ENCODE results near the gene OBSCN.
A peak's percentile ranks its signal among the peaks of the same experiment; 100 is the strongest.

OBSCN gene

GRCh38 chr1:228207851-228208821 lies at the start of gene OBSCN:
TSS of gene OBSCN (plus strand) at chr1:228208044. CDS start at chr1:228211784, 3,740 bp downstream.
- no peak for DNase-seq (ENCODE audit: low read depth in 2 of 2)

DNA sequence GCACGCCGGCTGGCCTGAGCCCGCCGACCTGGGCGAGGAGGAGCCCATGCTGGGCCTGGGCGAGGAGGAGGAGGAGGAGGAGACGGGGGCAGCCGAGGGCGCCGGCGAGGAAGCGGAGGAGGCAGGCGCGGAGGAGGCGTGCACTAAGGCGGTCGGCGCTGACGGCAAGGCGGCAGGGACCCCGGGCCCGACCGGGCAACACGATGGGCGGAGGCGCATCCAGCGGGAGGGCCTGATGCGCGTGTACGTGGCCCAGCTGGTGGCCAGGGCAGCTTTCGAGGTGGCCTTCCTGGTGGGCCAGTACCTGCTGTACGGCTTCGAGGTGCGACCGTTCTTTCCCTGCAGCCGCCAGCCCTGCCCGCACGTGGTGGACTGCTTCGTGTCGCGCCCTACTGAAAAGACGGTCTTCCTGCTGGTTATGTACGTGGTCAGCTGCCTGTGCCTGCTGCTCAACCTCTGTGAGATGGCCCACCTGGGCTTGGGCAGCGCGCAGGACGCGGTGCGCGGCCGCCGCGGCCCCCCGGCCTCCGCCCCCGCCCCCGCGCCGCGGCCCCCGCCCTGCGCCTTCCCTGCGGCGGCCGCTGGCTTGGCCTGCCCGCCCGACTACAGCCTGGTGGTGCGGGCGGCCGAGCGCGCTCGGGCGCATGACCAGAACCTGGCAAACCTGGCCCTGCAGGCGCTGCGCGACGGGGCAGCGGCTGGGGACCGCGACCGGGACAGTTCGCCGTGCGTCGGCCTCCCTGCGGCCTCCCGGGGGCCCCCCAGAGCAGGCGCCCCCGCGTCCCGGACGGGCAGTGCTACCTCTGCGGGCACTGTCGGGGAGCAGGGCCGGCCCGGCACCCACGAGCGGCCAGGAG lies 49.5 kb upstream of the OBSCN start:
- no peak for DNase-seq (ENCODE audit: low read depth in 2 of 2)

DNA sequence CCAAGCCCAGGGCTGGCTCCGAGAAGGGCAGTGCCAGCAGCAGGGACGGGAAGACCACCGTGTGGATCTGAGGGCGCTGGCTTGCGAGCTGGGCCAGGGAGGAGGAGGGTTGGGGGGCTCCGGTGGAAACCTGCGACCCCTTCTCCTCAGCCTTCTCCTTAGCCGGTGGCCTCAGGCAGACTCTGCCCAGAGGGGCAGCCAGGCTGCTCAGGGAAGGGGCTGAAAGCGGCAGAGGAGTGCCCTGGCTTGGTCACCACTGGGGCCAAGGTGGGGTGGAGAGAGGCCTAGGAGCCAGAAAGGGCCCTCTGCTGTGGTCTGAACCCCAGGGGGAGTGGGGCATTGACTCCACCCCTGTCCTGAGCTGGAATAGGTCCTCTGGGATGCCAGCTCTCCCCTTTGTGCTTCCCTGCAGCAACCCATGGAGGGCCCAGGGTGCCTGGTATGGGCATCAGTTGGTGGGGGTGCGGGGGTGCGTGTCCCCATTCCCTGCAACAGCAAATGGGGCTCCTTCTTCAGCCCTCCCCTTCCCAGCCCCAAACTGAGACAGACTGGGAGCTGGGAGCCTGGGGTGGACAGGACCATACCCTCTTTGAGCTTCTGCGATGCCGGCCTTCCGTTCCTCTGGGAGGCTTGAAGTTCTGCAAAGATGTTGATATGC lies 48.7 kb upstream of the OBSCN start:
- no peak for DNase-seq (ENCODE audit: low read depth in 2 of 2)

DNA sequence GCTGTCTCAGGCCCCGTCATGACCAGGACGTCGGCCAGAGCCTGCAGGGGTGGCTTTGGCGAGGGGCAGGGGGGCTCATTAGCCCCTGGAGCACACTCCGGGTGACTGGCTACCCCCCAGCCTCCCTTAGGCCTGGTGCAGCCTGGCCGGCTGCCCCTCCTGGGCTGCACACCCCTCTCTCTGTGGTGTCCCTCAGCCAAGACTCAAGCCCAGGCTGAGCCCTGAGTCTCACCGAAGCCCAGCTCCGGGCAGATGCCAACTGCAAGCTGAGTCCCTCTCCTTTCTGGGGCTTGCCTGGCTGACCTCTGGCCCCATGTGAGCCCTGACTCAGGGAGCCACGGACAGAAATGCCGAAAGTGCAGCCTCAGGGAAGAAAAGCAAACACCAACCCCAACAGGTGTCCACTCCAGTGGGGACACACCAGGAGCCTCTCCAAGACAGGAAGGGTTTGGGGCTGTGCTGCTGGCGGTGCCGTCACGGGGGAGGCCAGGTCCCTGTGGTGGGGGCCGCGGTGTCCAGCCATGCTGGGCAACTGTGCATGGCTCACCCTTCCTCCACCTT lies 47.6 kb upstream of the OBSCN start:
- no peak for DNase-seq (ENCODE audit: low read depth in 2 of 2)

- DNase-seq (ENCODE audit: low read depth in 2 of 2), result no peak
Measured at GRCh38 chr1:228161362-228161761, 46.5 kb upstream of the OBSCN start.

DNA sequence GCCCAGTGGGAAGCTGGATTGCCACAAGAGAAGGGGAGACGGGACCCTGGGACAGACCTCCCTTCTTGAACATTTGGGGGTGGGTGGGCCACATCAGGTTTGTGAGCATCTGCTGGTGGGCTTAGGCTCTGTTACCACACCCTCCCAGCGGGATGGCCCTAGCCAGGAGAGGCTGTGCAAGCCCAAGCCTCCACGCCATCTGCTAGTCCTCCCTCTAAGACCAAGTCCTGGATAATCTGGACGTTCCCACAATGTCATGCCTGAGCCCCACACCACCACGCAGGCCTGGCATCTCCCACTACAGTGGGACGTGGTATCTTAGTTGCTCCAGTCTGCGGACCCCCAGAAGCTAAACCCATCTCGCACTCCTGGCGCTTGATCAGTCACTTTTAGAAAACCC lies 46.0 kb upstream of the OBSCN start:
- DNase-seq (ENCODE audit: low read depth in 2 of 2), result no peak

GRCh38 chr1:228162286-228163006 lies 45.4 kb upstream of the OBSCN start:
- DNase-seq (ENCODE audit: low read depth in 2 of 2), result no peak

- no peak for DNase-seq (ENCODE audit: low read depth in 2 of 2)
Measured at GRCh38 chr1:228163007-228163753, 44.7 kb upstream of the OBSCN start.

- DNase-seq (ENCODE audit: low read depth in 2 of 2), result no peak
Measured at GRCh38 chr1:228163776-228164519, 43.9 kb upstream of the OBSCN start.

DNA sequence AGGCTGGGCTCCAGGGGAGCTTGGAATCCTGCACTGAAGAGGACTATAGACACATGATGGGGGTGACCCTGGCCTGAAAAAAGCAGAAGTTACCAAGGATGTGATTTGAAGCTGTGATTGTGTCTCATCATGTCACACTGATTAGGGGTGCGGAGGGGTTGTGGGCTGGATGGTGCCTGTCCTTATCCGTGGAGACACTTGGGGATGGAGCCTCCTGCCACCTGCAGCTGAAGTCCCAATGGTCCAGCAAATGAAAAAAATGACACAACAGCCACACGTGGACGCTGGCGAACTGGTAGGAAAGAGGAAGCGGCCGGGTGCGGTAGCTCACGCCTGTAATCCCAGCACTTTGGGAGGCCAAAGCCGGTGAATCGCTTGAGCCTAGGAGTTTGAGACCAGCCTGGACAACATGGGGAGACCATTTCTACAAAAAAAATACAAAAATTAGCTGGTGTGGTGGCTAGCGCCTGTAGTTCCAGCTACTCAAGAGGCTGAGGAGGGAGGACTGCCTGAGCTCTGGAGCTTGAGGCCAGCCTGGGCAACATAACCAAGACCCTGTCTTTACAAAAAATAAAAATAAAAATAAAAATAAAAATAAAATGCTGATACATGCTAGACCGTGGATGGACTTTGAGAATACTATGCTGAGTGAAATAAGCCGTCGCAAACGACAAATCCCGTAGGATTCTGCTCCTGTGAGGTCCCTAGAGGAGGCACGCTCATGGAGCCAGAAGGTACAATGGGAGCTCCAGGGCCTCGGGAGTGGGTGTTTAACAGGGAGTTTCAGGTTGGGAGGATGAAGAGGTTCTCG lies 43.1 kb upstream of the OBSCN start:
- no peak for DNase-seq (ENCODE audit: low read depth in 2 of 2)

GRCh38 chr1:228165372-228166169 lies 42.3 kb upstream of the OBSCN start, which contains the start of gene IBA57:
TSS of gene IBA57 (plus strand) at chr1:228165804. CDS start at chr1:228165817, 13 bp downstream.
- DNase-seq (ENCODE audit: low read depth in 2 of 2), result peak; percentile 99

DNA sequence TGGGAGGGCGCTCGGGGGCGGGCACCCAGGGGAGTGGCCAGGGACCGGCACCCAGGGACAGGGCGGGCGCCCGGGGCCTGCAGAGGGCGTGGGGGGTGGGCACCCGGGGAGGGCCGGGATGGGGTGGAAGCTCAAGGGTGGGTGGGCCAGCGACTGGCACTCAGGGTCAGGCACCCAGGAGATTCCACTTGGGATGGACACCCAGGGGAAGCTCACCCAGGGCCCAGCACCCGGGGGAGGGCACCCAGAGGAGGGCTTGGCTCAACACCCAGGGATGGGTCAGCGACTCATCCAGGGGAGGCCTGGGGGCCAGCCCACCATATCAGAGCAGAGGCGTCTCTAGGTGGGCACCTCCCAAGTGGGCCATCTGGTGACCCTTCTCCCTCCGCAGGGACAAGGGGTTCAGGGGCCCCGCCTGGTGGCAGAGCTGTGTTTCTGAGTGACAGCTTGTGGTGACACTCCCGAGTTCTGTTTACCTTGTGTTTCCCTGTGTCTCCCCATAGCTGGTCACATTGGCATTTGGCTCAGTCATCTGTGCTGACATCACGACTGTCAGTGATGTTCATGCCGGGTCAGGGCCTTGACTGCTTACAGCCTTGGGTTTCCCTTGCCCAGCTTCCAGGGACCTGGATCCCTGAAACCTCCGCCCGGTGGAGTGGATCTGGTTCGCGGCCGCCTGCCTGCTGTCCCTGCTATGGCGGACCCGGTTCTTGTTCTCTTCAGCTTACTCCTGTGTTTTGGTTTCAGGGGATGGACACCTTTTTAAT lies 41.5 kb upstream of the OBSCN start:
- DNase-seq (ENCODE audit: low read depth in 2 of 2), result no peak

DNA sequence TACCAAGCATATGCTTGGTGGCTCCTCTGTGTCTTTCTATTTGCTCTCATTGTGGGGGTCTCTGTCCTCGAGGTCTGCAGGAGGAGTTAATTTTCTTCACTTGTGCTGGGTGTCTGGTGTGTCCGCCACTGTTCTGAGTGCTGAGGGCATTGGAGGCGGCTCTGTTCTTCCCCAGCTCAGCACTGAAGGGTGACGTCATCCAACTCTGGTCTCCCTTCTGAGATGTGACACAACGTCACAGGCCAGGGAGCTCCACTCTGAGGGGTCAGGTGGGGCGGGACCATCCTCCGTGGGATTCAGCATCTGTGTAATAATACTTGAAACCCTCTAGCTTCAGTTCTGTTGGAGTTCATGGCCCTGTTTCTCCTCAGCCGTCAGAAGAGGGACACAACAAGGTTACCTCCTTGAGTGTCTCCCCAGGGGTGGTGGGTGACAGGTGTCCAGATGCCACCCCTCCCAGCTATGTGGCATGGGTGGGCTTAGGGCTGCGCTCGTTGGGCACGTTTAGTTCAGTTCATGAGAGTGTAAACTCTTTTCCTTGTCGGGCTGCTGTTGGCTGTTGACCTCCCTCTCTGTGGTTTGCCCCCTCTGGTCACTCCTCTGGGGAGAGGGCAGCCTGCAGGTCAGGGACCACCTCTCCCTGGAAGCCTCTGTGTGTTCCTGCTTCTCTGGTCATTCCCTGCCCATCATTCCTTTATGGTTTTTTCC lies 39.1 kb upstream of the OBSCN start:
- DNase-seq (ENCODE audit: low read depth in 2 of 2), result no peak

- no peak for DNase-seq (ENCODE audit: low read depth in 2 of 2)
Measured at GRCh38 chr1:228169345-228169744, 38.5 kb upstream of the OBSCN start.

DNA sequence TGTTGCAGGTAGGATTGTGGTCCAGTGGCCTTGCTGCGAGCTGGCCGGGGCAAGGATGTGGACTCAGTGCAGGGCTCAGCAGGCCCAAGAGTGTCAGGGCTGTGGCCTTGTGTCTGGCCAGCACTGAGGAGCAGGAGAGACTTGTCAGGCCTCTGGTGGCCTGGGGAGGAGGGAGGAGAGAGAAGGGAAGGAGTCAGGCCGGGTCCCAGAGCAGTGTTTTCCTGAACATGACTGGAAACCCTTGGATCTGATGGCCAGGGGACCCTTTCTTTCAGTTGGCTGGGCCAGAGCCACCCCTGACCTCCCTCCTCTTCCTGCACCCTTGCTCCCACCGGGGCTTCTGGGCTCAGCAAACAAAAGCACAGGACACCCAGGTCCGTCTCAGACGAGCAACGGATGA lies 37.2 kb upstream of the OBSCN start:
- DNase-seq (ENCODE audit: low read depth in 2 of 2), result no peak

DNA sequence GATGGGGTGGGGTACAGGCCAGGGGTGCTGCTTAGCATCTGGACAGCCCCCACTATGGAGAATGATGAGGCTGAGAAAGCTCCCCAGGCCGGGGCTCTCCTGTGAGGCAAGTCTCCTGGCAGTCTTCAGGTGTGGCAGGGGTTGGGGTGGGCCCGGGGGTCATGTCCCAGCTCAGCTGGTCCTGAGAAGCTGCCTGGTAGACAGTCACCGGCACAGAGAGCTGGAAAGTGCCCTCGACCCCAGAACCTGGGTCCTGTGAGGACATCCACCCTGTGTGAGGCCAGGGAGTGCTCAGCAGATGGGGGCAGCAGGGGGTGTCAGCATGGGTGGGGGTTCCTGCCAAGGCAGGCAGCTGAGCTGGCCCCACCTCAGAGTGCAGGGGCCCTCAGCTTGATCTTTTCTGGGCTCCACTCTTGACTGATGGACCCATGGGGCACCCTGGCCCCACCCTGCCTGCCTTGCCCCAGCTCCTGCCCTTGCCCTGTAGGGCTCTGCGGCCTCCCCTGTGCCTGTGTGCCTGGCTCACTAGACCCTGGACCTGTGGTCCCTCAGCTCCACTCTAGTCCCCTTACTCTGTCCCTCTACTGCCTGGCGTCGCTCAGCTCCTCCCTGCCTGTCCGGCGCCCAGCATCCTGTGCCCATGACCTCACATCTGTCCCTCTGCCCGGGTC lies 36.5 kb upstream of the OBSCN start:
- no peak for DNase-seq (ENCODE audit: low read depth in 2 of 2)

All from activated CD4-positive, alpha-beta T cell treated with anti-CD3 and anti-CD28 coated beads for 24 hours (primary cell).